SKM-1 treated with dmso at 0.1 percent for 144 hours (cell line): ENCODE measurements around the gene MRPS31.
A peak's percentile ranks its signal among the peaks of the same experiment; 100 is the strongest.

ENCODE experiments used
- DNase-seq: peaks from one replicate; lab custom pipeline; 2025; ENCODE audit not compliant: unreplicated experiment; lab: John Stamatoyannopoulos, UW

Gene MRPS31

DNA sequence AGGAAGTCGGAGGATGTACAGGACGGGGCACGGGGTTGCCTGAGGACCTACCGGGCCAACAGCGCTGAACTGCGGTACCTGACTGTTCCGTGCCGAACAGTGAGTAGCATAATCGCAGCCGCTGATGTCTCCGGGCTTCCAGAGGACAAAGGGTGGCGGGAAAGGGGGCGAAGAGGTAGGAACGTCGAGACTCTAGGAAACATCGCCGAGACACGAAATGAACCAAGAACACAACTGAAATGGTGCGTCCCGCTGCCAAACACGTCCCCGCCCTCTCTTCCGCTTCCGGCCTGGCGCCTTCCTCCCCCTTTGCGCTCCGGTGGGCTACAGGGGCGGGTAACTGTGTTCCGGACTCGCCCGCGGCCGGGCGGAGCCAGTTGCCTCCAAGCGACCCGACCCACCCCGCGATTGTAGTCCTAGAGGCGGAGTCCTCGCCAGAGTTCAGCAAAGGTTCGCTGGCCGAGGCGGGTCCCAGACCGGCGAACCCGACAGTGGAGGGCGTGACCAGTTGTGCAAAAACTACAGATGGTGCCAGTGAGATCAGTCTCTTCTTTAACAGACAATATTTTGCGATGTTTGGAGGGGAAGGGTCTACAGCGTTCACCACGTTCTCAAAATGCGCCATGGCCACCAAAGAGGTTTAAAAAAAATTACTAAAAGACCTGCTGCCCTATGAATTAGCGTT is at the start of gene MRPS31:
MRPS31 (minus strand) TSS at position 257 of the 685 bp plus-strand sequence; CDS start at position 203, 54 bp downstream.
- DNase-seq = peak; percentile 94

DNA sequence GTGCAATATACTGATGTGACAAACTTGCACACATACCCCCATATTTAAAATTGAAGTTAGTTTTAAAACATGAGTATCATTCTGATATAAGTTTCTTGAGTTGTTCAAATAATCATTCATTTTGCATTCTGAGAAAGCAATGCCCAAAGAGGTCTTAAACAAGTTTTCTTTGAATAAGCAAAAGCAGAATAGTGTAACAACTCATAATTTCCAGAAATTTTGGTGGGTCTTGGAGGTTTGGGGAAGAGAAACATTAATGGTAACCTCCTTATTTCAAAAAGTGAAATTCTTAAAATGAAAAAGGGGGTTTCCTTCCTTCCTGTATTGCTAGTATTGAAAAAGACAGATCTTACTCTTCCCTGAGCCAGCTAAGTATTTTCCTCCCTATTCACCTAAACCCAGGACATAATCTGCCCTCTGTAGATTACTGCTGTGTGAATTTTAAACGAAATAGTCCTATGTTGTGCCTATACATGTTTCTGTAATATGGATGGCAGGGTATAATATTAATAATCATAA is 48.9 kb upstream of the MRPS31 start:
- DNase-seq = no peak

- DNase-seq = no peak
Observed at GRCh38 chr13:40818926-40819325, 47.9 kb upstream of the MRPS31 start.

DNA sequence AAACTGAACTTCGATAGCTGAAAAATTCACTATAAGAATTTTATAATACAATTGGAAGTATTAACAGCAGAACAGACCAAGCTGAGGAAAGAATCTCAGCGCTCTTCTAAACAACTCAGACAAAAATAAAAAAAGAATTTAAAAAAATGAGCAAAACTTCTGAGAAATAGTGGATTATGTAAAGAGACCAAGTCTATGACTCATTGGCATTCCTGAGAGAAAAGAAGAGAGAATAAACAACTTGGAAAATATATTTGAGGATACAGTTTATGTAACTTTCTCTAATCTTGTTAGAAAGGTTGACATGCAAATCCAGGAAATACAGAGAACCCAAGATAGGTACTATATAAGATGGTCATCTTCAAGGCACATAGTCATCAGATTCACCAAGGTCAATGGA is 43.8 kb upstream of the MRPS31 start:
- no peak for DNase-seq

- DNase-seq = peak; percentile 31
Observed at GRCh38 chr13:40813667-40814454, 42.9 kb upstream of the MRPS31 start.

DNA sequence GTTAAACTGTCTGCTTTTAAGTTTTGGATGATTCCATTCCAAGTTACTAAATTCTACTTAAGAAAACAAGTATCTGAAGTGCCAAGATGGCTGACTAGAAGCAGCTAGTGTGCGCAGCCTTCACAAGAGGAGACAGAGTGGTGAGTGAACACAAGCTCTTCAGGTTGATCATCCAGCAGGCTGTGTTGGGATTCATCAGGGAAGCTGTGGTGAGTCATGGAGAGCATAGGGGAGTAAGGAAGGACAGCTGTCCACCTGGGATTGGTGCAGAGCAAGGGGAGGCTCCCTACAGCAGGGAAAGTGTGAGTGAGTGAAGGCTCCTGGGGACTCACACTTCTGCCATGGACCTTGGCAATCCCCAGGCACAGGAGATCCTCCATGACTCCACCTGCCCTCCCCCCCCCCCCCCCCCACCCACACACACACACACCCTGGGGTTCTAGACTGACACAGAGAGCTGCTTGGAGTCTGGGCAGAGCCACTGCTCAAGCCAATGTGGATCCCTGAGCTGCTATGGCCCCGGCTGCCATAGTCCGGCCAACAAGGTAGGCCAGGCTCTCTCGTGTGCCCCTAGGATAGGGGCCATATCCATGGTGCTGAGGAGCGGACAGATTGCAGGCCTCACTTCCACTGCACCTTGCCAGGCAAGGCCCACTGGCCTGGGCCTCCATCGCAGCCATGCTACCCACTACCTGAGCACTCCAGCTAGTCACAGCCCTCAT is 41.9 kb upstream of the MRPS31 start:
- no peak for DNase-seq

DNA sequence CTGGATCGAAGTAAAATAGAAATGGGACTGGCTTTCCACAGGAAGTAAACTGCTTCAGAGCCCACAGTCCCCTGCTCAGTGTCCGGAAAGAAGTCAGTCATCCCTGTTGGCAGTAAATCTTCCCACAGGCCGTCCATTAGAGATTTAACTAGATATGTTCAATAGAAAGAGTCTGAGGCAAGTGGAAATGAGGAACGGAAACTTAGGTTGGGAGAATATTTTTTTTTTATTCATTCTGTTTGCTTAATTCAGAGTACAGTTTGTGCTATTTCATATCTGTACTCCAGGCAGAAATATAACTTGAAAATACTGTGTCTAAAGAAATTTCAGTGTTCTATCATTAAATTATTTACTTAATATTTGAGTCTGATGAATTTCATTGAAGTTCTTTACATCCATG is 41.1 kb upstream of the MRPS31 start:
- no peak for DNase-seq

GRCh38 chr13:40809471-40809870 is 38.5 kb upstream of the MRPS31 start:
- no peak for DNase-seq

- no peak for DNase-seq
Observed at GRCh38 chr13:40806241-40806640, 35.3 kb upstream of the MRPS31 start.

DNA sequence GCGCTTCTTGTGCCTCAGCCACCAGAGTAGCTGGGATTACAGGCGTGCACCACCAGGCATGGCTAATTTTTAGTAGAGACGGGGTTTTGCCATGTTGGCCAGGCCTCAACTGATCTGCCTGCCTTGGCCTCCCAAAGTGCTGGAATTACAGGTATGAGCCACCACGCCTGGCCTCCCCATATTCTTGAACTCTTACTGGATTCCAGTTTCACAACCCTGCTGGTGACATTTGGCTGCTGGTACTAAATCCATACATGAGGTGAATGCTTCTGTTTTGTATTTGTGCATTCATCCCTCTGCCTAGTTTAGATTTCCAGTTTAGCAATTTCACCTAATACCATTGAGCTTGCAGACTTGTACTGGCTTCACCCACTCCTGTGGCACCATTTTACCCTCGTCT is 32.3 kb upstream of the MRPS31 start:
- no peak for DNase-seq

DNA sequence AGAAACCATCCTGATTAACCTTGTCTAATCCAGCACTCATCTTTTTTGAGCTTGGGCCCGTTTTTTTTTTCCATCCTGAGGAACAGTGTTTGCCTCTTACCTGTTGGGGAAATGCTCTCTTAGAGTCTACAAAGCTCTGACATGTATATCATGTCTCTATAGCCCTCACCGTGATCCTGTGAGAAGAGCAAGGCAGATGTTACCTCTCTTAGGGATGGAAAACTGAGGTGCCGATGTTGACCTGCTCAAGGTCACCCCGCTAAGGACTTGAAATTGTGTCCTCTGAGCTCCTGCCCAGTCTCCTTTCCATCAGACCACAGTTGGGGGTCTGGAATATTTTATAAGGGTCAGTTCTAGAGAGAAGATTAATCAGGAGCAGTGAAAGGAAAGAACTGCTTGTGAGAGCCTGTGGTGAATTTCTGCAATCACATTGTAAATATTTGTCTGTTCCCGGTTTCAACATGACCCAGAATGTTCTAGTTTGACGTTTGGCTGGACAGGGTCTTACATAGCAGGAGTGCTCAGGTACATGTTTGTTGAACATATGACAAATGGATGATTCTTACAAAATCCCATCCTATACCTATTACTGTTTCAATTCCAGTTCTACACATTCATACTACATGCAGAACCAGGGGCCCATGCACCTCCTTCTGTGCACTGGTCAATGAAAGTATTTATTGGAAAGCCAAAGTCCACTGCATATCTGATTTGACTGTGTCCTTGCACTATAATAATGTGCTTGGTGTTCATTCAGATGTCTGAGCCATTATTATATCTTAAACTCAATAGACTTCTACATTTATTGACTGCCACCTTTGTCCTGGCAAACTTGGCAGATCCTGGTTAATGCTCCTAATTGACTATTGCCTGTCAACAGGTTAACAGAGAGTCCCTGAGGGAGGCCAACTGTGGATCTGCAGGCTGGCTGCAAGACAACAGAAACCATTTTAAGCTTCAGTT is 30.5 kb upstream of the MRPS31 start:
- no peak for DNase-seq

- no peak for DNase-seq
Observed at GRCh38 chr13:40800559-40800958, 29.6 kb upstream of the MRPS31 start.

- DNase-seq = no peak
Observed at GRCh38 chr13:40799508-40799907, 28.5 kb upstream of the MRPS31 start.

- DNase-seq = no peak
Observed at GRCh38 chr13:40798380-40798779, 27.4 kb upstream of the MRPS31 start.

- DNase-seq = no peak
Observed at GRCh38 chr13:40796649-40797048, 25.7 kb upstream of the MRPS31 start.

DNA sequence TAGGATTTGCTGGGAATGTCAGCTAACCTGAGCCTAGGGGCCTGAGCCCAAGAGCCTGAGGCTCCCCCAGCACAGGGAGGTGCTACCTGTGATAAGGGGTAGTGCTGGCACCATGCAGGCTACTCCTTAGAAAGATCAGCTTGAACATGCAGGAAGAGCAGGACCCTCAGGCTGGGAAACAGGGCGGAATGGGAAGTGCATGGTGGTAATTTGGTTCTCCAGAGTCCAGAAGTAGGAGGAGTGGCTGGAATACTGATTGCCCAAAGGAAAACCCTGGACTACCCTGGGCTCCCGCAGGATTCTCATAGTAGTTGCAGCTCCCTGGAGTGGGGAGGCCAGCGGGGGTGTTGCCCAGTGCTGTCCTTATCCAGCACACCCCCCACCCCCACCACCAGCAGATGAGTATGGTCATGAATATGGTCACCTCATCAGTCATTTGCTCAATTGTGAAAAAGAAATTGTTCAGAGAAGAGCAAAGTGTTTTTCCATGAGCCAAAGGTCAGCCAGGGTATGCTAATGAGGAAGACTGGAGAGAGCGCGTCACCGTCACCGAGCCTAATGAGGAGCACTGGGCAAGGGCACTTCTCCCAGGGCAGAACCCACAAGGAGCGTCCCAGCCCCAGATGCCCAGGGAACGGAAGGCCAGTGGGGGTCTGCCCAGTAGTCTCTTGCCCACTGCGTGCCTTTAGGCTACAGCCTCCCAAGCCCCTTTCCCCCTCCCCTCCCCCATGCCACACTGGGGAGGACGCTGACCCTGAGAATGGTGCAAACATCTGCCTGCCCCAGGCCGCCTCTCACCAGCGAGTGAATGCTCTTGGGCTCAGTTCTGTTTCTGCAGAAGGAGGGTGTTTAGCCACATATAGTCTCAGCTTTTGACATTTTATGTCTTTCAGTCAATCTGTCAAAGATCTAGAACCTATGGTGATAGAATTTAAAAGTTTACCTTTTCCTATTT is 23.7 kb upstream of the MRPS31 start:
- no peak for DNase-seq

DNA sequence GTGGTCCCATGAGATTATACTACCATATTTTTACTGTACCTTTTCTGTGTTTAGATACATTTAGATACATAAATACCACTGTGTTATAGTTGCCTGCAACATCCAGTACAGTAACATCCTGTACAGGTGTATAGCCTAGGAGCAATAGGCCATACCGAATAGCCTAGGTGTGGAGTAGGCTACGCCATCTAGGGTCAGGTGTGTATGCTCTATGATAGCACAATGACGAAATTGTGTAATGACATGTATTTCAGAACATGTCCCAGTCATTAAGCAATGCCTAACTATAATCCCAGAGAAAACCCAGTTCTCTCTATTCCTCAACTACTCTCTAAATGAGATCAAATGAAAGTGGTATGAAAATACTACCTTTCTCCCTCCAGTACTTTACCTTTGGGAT is 22.3 kb upstream of the MRPS31 start:
- no peak for DNase-seq

- no peak for DNase-seq
Observed at GRCh38 chr13:40792284-40793051, 21.5 kb upstream of the MRPS31 start.

- no peak for DNase-seq
Observed at GRCh38 chr13:40790154-40790616, 19.2 kb upstream of the MRPS31 start.
